Endothelial cell of umbilical vein (primary cell): Measurements from ENCODE around the gene COMMD10.

Experiments used
- CTCF ChIP-seq, 2 donors: IDR thresholded peaks; 1 replicate in 1 of 2; 2 replicates in 1 of 2; pipeline ENCODE4 v1.5.1; 2011; ENCODE audit warnings: low read length in 2 of 2, mild to moderate bottlenecking in 2 of 2, moderate library complexity in 2 of 2, control low read depth in 1 of 2, inconsistent platforms in 1 of 2, low read depth in 1 of 2; ENCODE audit not compliant: insufficient read depth in 1 of 2; ENCODE audit errors: extremely low read depth in 1 of 2
- EZH2 ChIP-seq: IDR thresholded peaks from 2 replicates; pipeline ENCODE4 v1.6.1; 2012; ENCODE audit warnings: borderline replicate concordance, low read depth, mild to moderate bottlenecking, moderate library complexity, low read length, inconsistent platforms; ENCODE audit not compliant: severe bottlenecking
- MYC ChIP-seq: IDR thresholded peaks from one replicate; pipeline ENCODE4 v1.6.1; 2011; ENCODE audit warnings: mild to moderate bottlenecking, low read depth, low read length
- POLR2A ChIP-seq: IDR thresholded peaks from 2 replicates; pipeline ENCODE4 v1.6.1; 2012; ENCODE audit warnings: low read depth, mild to moderate bottlenecking, control low read depth, low read length
- POLR2AphosphoS5 ChIP-seq: IDR thresholded peaks from 2 replicates; pipeline ENCODE4 v1.6.1; 2012; ENCODE audit warnings: low read depth, mild to moderate bottlenecking, control low read depth, low read length, moderate library complexity; ENCODE audit not compliant: insufficient read depth

- TF ChIP-seq CTCF (IDR thresholded peaks at IDR 0.05; ENCODE audit: extremely low read depth in 1 of 2, insufficient read depth in 1 of 2, low read depth in 1 of 2, low read length in 2 of 2) (no peak), EZH2 (no peak), POLR2A (no peak), POLR2AphosphoS5 (no peak), MYC (no peak)
These were observed 91.3 kb downstream of the COMMD10 start for GRCh38 chr5:116176121-116176520.
